Activated CD4-positive, alpha-beta T cell treated with anti-CD3 and anti-CD28 coated beads for 36 hours (primary cell): ENCODE measurements around the gene DNAJA4. TPM values are rescaled to one million over a fixed set of nuclear protein-coding genes. Genes with fewer than 3 reads are reported as not detected.

ENCODE experiments used
- ATAC-seq: fragments of 200-7000 bp; cut with Tn5 transposase; one replicate; pipeline ENCODE4 v1.10.0; 2021; ENCODE audit warnings: mild to moderate bottlenecking, moderate library complexity
- CTCF ChIA-PET: fragments of 350-600 bp; sonication (Branson Sonifier 250); formaldehyde crosslinking; loops from one replicate; lab custom pipeline; 2021; ENCODE audit warnings: antibody characterized with exemption; lab: Charles Lee
- POLR2A ChIA-PET: fragments of 350-600 bp; sonication (Branson Sonifier 250); formaldehyde crosslinking; loops from one replicate; lab custom pipeline; 2021; ENCODE audit warnings: antibody characterized with exemption, inconsistent platforms; lab: Charles Lee
- DNase-seq: peaks from one replicate; pipeline ENCODE4 v3.0.0-alpha.2; 2020
- H3K27ac Mint-ChIP-seq: one replicate; pipeline ENCODE4 v1.8.0; 2021; ENCODE audit warnings: mixed read lengths
- H3K27me3 Mint-ChIP-seq: one replicate; pipeline ENCODE4 v1.8.0; 2021; ENCODE audit warnings: mixed read lengths
- H3K36me3 Mint-ChIP-seq: one replicate; pipeline ENCODE4 v1.8.0; 2021; ENCODE audit warnings: low read depth, mixed read lengths
- H3K4me1 Mint-ChIP-seq: one replicate; pipeline ENCODE4 v1.8.0; 2021; ENCODE audit warnings: mixed read lengths
- H3K4me3 Mint-ChIP-seq: one replicate; pipeline ENCODE4 v1.8.0; 2021; ENCODE audit warnings: mild to moderate bottlenecking, moderate library complexity, mixed read lengths
- H3K9me3 Mint-ChIP-seq: one replicate; pipeline ENCODE4 v1.8.0; 2021; ENCODE audit warnings: low read depth, mixed read lengths
- intact Hi-C, 2 experiments: fragments of 100-400 bp; cut with DNase I in 1 of 2; cut with micrococcal nuclease in 1 of 2; formaldehyde crosslinking; loops; one replicate each; pipeline versions ENCODE4 v1.14.2 to v1.15.1; 2022 to 2024; cut with DNase I, micrococcal nuclease
- total RNA-seq, 2 experiments: library from RNA; stranded (reverse); gene quantifications; one replicate each; pipeline ENCODE4 v1.2.3, GENCODE V29; 2021

Gene DNAJA4
- total RNA-seq, 2 experiments from 2014 or later: 38.6 to 41.5 TPM

GRCh38 chr15:78280319-78281072 is 16.1 kb downstream of the DNAJA4 start:
- DNase-seq (no peak), ATAC-seq (no peak)
- Mint-ChIP-seq H3K27ac (no peak overlapping the region), H3K9me3 (no peaks in the 10 kb centered on the region), H3K4me3 (no peak overlapping the region), H3K27me3 (no peaks in the 10 kb centered on the region), H3K4me1 (no peaks in the 10 kb centered on the region), H3K36me3 (peaks cover 37% of the 10 kb centered on the region)
- intact Hi-C loops: no loop called here
- ChIA-PET POLR2A (no interaction called here), CTCF (interaction anchor here (1.1 to 1.9 kb wide), 2 partner anchors 14 to 16 kb away, joined by 4 to 5 read pairs; partner anchors contain the start of gene DNAJA4)

- Mint-ChIP-seq H3K36me3 (peaks cover 42% of the 10 kb centered on the region), H3K9me3 (no peaks in the 10 kb centered on the region), H3K4me3 (no peak overlapping the region), H3K27me3 (no peaks in the 10 kb centered on the region), H3K4me1 (no peaks in the 10 kb centered on the region), H3K27ac (no peak overlapping the region)
- intact Hi-C loops: no loop called here
- DNase-seq: no peak
- CTCF ChIA-PET: interaction anchor here (0.6 to 0.9 kb wide), 3 partner anchors 20 to 1258 kb away, joined by 3 read pairs; no protein-coding TSS in a partner anchor
- POLR2A ChIA-PET: interaction anchor here (0.7 kb wide), 1 partner anchor 1582 kb away, joined by 3 read pairs; no protein-coding TSS in a partner anchor
- no peak for ATAC-seq
These were observed 18.0 kb downstream of the DNAJA4 start for GRCh38 chr15:78282324-78282723.

GRCh38 chr15:78284758-78285157 is 20.4 kb downstream of the DNAJA4 start:
- Mint-ChIP-seq H3K27ac (no peak overlapping the region), H3K4me3 (no peak overlapping the region), H3K4me1 (no peaks in the 10 kb centered on the region), H3K36me3 (peaks cover 44% of the 10 kb centered on the region), H3K9me3 (no peaks in the 10 kb centered on the region), H3K27me3 (no peaks in the 10 kb centered on the region)
- POLR2A ChIA-PET: no interaction called here
- CTCF ChIA-PET: interaction anchor here (0.6 to 2.2 kb wide), 2 partner anchors 11 to 118 kb away, joined by 3 to 7 read pairs; no protein-coding TSS in a partner anchor
- intact Hi-C loops: no loop called here
- no peak for DNase-seq
- ATAC-seq: no peak

- ChIA-PET CTCF (interaction anchor here (1.8 kb wide), 1 partner anchor 9 kb away, joined by 4 read pairs; the partner anchor contains the start of gene SKIC8), POLR2A (no interaction called here)
- intact Hi-C loops: no loop called here
- H3K4me3 Mint-ChIP-seq: no peak overlapping the region
- ATAC-seq (no peak), DNase-seq (no peak)
- no peaks in the 10 kb centered on the region for H3K27me3 Mint-ChIP-seq
- no peak overlapping the region for H3K27ac Mint-ChIP-seq
- H3K9me3 Mint-ChIP-seq: no peaks in the 10 kb centered on the region
- no peaks in the 10 kb centered on the region for H3K4me1 Mint-ChIP-seq
- H3K36me3 Mint-ChIP-seq: peaks cover 53% of the 10 kb centered on the region
These were observed 25.9 kb downstream of the DNAJA4 start for GRCh38 chr15:78290222-78290621.

- ATAC-seq (no peak), DNase-seq (no peak)
- ChIA-PET CTCF (interaction anchor here (0.6 to 1.8 kb wide), 3 partner anchors 8 to 40 kb away, joined by 3 to 5 read pairs (median 4); partner anchors contain the start of gene SKIC8), POLR2A (no interaction called here)
- Mint-ChIP-seq H3K27ac (no peak overlapping the region), H3K27me3 (no peaks in the 10 kb centered on the region), H3K4me1 (no peaks in the 10 kb centered on the region), H3K9me3 (no peaks in the 10 kb centered on the region), H3K4me3 (no peak overlapping the region), H3K36me3 (peaks cover 52% of the 10 kb centered on the region)
- intact Hi-C loops: no loop called here
These were observed 26.7 kb downstream of the DNAJA4 start for GRCh38 chr15:78291052-78291451.

GRCh38 chr15:78291698-78292097 is 27.3 kb downstream of the DNAJA4 start:
- H3K4me1 Mint-ChIP-seq: no peaks in the 10 kb centered on the region
- intact Hi-C loops: no loop called here
- H3K9me3 Mint-ChIP-seq: no peaks in the 10 kb centered on the region
- H3K27me3 Mint-ChIP-seq: no peaks in the 10 kb centered on the region
- no peak overlapping the region for H3K4me3 Mint-ChIP-seq
- ChIA-PET CTCF (interaction anchor here (0.6 to 1.8 kb wide), 4 partner anchors 8 to 39 kb away, joined by 3 to 5 read pairs (median 4); partner anchors contain the start of gene SKIC8), POLR2A (no interaction called here)
- ATAC-seq (no peak), DNase-seq (no peak)
- H3K36me3 Mint-ChIP-seq: peaks cover 46% of the 10 kb centered on the region
- no peak overlapping the region for H3K27ac Mint-ChIP-seq

- CTCF ChIA-PET: interaction anchor here (1.0 to 2.9 kb wide), 3 partner anchors 9 to 27 kb away, joined by 3 to 8 read pairs (median 5); no protein-coding TSS in a partner anchor
- H3K4me3 Mint-ChIP-seq: no peak overlapping the region
- no peaks in the 10 kb centered on the region for H3K27me3 Mint-ChIP-seq
- no peaks in the 10 kb centered on the region for H3K9me3 Mint-ChIP-seq
- intact Hi-C loops: no loop called here
- POLR2A ChIA-PET: no interaction called here
- ATAC-seq: no peak
- H3K27ac Mint-ChIP-seq: no peak overlapping the region
- peaks cover 3% of the 10 kb centered on the region for H3K4me1 Mint-ChIP-seq
- peaks cover 45% of the 10 kb centered on the region for H3K36me3 Mint-ChIP-seq
- DNase-seq: no peak
These were observed 27.9 kb downstream of the DNAJA4 start for GRCh38 chr15:78292219-78292618.

- intact Hi-C loops: loop anchor here (1.0 to 5.0 kb wide), 8 partner anchors 35 to 574 kb away; partner anchors contain the start of genes IREB2 (in 2 of the 2), DNAJA4 (in 1 of the 2), HYKK (in 1 of the 2) and IDH3A (in 1 of the 2)
These were observed 35.0 kb downstream of the DNAJA4 start, which contains the start of gene SKIC8 for GRCh38 chr15:78299101-78299930. SKIC8 (minus strand) TSS chr15:78299609; CDS start chr15:78295686, 3,923 bp downstream.

GRCh38 chr15:78301326-78301725 is 37.0 kb downstream of the DNAJA4 start:
- POLR2A ChIA-PET: no interaction called here
- intact Hi-C loops: loop anchor here in 1 of 2 experiments (10.0 kb wide), 1 partner anchor 203 kb away; the partner anchor contains the start of gene HYKK
- CTCF ChIA-PET: interaction anchor here (0.6 kb wide), 1 partner anchor 391 kb away, joined by 3 read pairs; no protein-coding TSS in a partner anchor
- no peak for ATAC-seq
- no peaks in the 10 kb centered on the region for H3K9me3 Mint-ChIP-seq
- no peak for DNase-seq
- H3K4me1 Mint-ChIP-seq: peaks cover 29% of the 10 kb centered on the region
- H3K4me3 Mint-ChIP-seq: no peak overlapping the region
- H3K27ac Mint-ChIP-seq: peak overlapping the region; percentile 42
- no peaks in the 10 kb centered on the region for H3K27me3 Mint-ChIP-seq
- peaks cover 2% of the 10 kb centered on the region for H3K36me3 Mint-ChIP-seq

More at GRCh38 chr15:78299101-78299930, 35.0 kb downstream of the DNAJA4 start, which contains the start of gene SKIC8:
- Mint-ChIP-seq H3K36me3 (peaks cover 12% of the 10 kb centered on the region), H3K9me3 (no peaks in the 10 kb centered on the region), H3K4me1 (peaks cover 29% of the 10 kb centered on the region), H3K4me3 (peak within 1 kb of the TSS; percentile 96), H3K27me3 (no peaks in the 10 kb centered on the region), H3K27ac (peak within 1 kb of the TSS; percentile 91)
- ChIA-PET POLR2A (interaction anchor here (0.6 to 1.2 kb wide), 5 partner anchors 13 to 400 kb away, joined by 6 to 9 read pairs (median 6); no protein-coding TSS in a partner anchor), CTCF (interaction anchor here (0.6 to 2.0 kb wide), 15 partner anchors 8 to 561 kb away, joined by 3 to 5 read pairs (median 3); partner anchors contain the start of genes IDH3A and PSMA4)
- peak; percentile 95 for DNase-seq
- peak; percentile 96 for ATAC-seq

- Mint-ChIP-seq H3K27me3 (no peaks in the 10 kb centered on the region), H3K4me3 (no peak overlapping the region), H3K36me3 (peaks cover 2% of the 10 kb centered on the region), H3K27ac (no peak overlapping the region), H3K9me3 (no peaks in the 10 kb centered on the region), H3K4me1 (peaks cover 29% of the 10 kb centered on the region)
- intact Hi-C loops: loop anchor here in 1 of 2 experiments (10.0 kb wide), 1 partner anchor 203 kb away; the partner anchor contains the start of gene HYKK
- ChIA-PET CTCF (interaction anchor here (0.6 kb wide), 1 partner anchor 194 kb away, joined by 3 read pairs; no protein-coding TSS in a partner anchor), POLR2A (no interaction called here)
- ATAC-seq (no peak), DNase-seq (no peak)
These were observed 37.5 kb downstream of the DNAJA4 start for GRCh38 chr15:78301828-78302227.
